GM19023 (cell line): ENCODE data around the gene RANBP9.

Source experiments
- ATAC-seq: cut with Tn5 transposase; IDR thresholded peaks from one replicate; pipeline ENCODE4 v1.9.1; 2021; ENCODE audit warnings: mild to moderate bottlenecking, moderate library complexity; ENCODE audit not compliant: unreplicated experiment

RANBP9 gene

GRCh38 chr6:13679996-13680395 lies 31.6 kb downstream of the RANBP9 start:
- ATAC-seq, result no peak

GRCh38 chr6:13678255-13678983 lies 33.2 kb downstream of the RANBP9 start:
- ATAC-seq, result no peak

DNA sequence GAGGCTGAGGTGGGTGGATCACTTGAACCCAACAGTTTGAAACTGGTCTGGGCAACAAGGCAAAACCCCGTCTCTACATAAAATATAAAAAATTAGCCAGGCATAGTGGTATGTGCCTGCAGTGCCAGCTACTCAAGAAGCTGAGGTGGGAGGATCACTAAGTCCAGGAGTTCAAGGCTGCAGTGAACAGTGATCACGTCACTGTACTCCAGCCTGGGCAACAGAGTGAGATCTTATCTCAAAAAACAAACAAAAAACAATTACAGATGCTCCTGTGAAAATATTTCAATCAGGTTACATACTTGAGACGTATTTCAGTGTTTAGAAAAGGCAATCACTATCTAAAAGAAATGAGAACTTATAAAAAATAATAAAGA lies 33.8 kb downstream of the RANBP9 start:
- no peak for ATAC-seq

GRCh38 chr6:13676551-13677156 lies 35.0 kb downstream of the RANBP9 start:
- ATAC-seq, result no peak

DNA sequence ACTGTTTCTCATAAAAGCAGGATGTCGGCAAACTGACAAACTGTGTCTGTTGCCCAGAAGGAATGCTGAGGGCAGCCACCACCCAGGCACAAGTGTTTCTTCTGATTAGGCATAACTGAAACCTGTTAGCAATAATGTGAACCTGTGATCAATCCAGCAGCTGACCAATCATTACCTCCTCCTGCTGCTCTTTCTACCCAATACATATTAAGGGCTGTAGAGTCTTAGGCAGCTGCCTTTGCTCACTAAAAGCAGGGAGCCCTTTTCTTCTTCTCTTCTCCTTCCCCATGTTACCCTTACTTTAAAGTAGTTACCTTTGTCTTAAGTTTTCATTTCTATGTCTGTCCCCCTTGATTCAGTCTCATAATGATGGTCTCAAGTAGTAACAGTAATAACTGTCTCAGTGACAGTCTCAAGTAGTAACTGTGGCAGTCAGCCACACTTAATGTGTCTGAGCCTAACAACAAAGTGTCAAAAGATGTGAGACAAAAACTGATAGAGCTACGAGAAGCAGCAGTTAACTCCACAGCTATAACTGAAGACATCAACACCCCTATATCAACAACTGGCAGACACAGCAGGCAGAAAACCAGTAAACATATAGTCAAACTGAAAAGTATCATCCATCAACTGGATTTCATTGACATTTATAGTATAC lies 37.0 kb downstream of the RANBP9 start:
- no peak for ATAC-seq

DNA sequence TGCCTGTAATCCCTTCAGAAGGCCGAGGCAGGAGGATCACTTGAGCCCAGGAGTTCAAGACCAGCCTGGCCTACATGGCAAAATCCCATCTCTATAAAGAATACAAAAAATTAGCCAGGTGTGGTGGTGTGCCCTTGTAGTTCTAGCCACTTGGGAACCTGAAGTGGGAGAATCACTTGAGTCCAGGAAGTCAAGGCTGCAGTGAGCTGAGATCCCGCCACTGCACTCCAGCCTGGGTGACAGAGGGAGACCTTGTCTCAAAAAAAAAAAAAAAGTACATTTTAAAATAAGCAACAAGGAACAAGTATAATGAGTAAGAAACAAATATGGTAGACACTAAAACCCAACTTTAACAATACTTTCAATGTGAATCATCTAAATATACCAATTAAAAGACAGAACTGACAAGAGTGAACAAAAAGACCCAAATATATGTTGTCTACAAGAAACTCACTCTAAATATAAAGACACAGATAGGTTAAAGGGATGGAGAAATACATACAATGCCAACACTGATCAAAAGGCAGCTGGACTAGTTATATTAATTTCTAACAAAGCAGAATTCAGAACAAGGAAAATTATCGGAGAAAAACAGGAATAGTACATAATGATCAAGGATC lies 37.7 kb downstream of the RANBP9 start:
- ATAC-seq, result no peak

- no peak for ATAC-seq
These were observed 38.3 kb downstream of the RANBP9 start for GRCh38 chr6:13673368-13673767.

GRCh38 chr6:13672904-13673303 lies 38.7 kb downstream of the RANBP9 start:
- ATAC-seq, result no peak

DNA sequence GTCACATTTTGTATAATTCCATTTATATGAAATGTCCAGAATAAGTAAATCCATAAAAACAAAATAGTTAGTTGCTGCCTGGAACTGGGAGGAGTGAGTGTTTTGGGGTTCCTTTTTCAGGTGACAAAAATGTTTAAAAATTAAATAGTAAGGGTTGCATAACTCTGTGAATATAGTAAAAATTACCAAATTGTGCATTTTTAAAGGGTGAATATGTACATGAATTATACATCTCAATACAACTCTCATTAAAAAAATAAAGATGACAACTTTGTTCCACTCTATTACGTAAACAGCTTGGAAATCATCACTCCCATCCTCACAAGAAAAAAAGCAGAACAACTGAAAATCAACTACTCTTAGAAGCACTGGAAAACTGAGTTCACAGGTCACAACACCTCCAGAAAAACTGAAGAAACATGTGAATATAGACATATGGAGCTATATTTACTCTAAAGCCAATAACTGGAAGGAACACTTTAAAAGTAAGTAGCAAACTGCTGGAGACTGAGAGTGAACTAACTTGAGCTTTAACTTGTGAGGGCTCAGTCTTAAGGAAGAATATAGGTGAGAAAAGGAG lies 40.0 kb downstream of the RANBP9 start:
- ATAC-seq, result no peak

GRCh38 chr6:13669476-13669875 lies 42.2 kb downstream of the RANBP9 start:
- no peak for ATAC-seq

DNA sequence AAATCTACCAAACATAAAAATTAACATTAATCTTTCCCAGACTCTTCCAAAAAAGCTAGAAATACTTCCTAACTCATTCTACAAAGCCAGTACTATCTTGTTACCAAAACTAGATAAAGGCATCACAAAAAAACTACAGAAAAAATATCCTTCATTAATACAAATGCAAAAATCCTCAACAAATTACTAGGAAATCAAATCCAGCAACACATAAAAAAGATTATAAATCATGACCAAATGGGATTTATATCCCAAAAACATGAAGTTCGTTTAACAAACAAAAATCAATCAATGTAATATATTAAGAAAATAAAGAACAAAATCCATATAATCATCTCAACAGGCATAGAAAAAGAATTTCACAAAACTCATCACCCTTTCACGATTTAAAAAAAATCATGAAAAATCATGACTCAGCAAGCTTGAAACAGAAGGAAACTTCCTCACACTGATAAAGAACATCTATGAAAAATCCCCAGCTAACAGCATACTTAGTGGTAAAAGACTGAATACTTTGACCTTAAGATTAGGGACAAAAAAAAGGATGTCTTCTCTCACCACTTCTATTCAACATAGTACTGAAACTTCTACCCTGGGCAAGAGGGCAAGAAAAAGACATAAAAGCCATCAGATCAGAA lies 43.2 kb downstream of the RANBP9 start:
- no peak for ATAC-seq

DNA sequence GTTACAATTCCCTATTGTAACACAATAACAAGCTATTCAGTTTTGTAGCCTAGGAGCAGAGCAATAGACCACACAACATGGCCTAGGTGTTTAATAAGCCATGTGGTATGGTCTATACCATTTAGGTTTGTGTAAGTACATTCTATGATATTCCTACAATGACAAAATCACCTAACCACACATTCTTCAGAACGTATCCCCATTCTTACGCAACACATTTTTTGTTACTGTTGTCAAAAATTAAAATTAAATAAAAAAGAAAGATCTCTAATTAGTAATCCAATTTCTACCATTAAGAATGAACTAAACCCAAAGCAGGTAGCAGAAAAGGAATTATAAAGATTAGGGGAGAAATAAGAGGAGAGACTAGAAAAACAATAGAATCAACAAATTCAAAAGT lies 44.0 kb downstream of the RANBP9 start:
- ATAC-seq, result no peak

GRCh38 chr6:13666194-13667105 lies 45.2 kb downstream of the RANBP9 start:
- no peak for ATAC-seq

DNA sequence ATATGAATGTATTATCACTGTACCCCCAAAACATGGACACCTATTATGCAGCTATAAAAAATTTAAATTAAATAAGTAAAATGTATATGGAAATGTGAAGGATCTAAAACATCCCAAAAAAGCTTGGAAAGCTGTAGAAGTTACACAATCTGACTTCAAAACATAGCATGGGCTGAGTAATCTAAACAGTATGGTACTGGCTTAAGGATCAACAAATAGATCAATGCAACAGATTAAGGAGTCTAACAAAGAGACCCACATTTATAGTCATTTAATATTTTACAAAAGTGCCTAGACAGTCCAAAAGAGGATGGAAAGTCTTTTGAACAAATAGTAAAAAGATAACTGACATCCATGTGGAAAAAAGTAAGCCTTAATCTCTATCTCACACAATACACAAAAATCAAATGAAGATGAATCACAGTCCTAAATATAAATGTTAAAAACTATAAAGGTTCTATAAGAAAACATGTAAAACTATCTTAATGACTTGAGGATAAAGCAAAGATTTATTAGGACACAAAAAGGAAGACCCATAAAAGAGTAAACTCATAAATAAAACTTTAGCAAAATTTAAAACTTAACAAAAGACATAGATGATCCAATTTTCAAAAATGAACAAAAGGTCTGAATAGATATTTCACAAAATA lies 46.8 kb downstream of the RANBP9 start:
- no peak for ATAC-seq

DNA sequence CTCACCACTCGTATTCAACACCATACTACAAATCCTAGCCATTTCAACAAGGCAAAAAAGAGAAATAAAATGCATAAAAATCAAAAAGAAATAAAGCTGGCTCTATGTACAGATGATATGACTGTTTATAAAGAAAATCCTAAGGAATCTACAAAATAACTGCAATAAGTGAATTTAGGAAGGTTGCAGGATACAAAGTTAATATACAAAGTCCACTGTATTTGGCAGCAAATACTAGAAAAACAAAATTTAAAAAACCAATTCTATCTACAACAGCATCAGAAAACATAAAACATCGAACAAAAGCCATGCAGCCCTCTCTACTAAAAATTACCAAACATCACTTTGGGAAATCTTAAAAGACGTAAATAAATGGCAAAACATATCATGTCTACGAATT lies 47.6 kb downstream of the RANBP9 start:
- ATAC-seq, result no peak

DNA sequence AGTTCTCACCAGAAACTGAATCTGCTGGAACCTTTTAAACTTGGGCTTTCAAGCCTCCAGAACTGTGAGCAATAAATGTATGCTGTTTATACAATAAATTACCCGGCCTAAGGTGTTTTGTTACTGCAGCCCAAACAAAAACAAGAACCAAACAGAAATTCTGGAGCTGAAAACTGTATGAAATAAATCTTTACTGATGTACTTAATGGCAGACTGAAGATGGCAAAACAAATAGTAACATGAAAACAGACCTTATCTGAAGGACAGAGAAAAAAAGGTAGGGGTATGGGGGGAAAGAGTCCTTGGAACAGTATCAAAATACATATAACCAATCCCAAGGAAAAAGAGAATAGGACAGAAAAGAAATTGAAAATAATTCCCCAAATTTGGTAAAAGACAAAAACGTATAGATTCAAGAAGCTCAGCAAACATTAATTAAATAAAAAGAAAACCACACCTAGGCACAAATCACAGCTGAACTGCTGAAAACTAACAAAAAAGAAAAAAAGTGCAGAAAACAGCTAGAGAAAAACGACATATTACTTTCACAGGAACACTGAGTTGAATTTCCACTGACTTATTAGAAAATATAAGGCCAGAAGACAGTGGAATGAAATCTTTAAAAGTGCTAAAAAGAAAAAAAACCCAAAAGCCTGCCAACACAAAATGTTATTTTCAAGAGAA lies 48.8 kb downstream of the RANBP9 start:
- ATAC-seq, result no peak

DNA sequence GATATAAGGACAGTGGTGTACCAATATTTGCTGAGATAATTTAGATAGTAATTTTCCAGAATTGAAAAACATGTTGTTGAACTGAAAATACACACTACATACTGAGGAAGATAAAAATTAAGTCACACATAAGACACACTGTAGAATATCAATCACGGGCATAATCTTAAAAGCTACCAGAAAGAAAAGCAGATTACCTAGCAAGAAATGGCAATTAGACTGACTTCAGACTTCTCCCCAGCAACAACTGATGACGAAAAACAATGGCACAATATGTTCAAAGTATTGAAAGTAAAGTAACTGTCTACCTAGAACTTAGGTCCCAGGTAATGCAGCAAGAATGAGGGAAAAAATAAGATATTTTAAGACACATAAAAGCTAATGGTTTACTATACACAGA lies 50.0 kb downstream of the RANBP9 start:
- ATAC-seq, result no peak

DNA sequence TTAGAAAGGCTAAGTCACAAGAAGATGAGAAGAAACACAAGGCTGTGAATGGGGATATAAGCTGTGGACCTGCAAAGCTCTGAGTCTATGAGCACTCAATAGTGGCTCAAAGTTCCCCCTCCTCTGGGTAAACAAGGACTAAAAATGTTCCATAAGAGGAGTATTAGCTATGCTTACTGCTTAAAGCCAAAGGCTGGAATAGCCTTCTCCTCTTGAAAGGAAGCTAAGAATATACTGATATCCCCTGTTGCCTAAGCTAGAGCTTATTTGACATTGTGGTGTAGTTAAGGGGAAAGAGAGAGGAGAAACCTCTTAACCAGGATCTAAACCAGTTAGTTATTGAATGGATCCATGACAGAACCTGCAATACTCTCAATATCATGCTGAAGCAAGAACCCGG lies 50.7 kb downstream of the RANBP9 start:
- no peak for ATAC-seq

GRCh38 chr6:13660273-13660672 lies 51.4 kb downstream of the RANBP9 start:
- no peak for ATAC-seq
